Type B pancreatic cell (in vitro differentiated cells): ENCODE data around the gene LHX3. TPM values are rescaled to one million over a fixed set of nuclear protein-coding genes. Genes with fewer than 3 reads are reported as not detected.
A peak's percentile ranks its signal among the peaks of the same experiment; 100 is the strongest.
"Not testable (repeated sequence)": the region's sequence is repeated elsewhere in the genome, so short reads cannot be mapped to it uniquely, and the experiment has no call there.

Source experiments
- DNase-seq: peaks from one replicate; pipeline ENCODE4 v3.0.0; 2021; ENCODE audit warnings: mixed read lengths; ENCODE audit not compliant: unreplicated experiment; ENCODE audit errors: extremely low spot score
- H3K27ac Mint-ChIP-seq: 2 replicates; pipeline ENCODE4 v1.8.0; 2021; ENCODE audit warnings: mild to moderate bottlenecking, mixed read lengths
- H3K27me3 Mint-ChIP-seq: 2 replicates; pipeline ENCODE4 v1.8.0; 2021; ENCODE audit warnings: mixed read lengths
- H3K36me3 Mint-ChIP-seq: 2 replicates; pipeline ENCODE4 v1.8.0; 2021; ENCODE audit warnings: mixed read lengths
- H3K4me1 Mint-ChIP-seq: one replicate; pipeline ENCODE4 v1.8.0; 2021; ENCODE audit warnings: mixed read lengths; ENCODE audit not compliant: unreplicated experiment
- H3K4me3 Mint-ChIP-seq: 2 replicates; pipeline ENCODE4 v1.8.0; 2021; ENCODE audit warnings: mild to moderate bottlenecking, mixed read lengths
- H3K9me3 Mint-ChIP-seq: 2 replicates; pipeline ENCODE4 v1.8.0; 2021; ENCODE audit warnings: mixed read lengths
- CTCF ChIP-seq: fragments of 200-600 bp; sonication (generic); conservative IDR thresholded peaks from 2 replicates; pipeline ENCODE4 v1.5.0; 2021; ENCODE audit warnings: antibody characterized with exemption, mild to moderate bottlenecking
- total RNA-seq: library from RNA; stranded (reverse); gene quantifications from 2 replicates; pipeline ENCODE4 v1.2.1, GENCODE V29; 2021; ENCODE audit warnings: low replicate concordance

LHX3 gene
- total RNA-seq, 1 donor from 2014 or later, result 0.10 TPM

- Mint-ChIP-seq H3K27me3 (peaks cover 21% of the 10 kb centered on the region), H3K27ac (no peak overlapping the region), H3K9me3 (no peaks in the 10 kb centered on the region), H3K4me3 (no peak overlapping the region), H3K4me1 (peaks cover 8% of the 10 kb centered on the region), H3K36me3 (no peaks in the 10 kb centered on the region)
- no peak for DNase-seq
- TF ChIP-seq CTCF, result no peak
Measured at GRCh38 chr9:136151214-136151804, 53.6 kb downstream of the LHX3 start.

GRCh38 chr9:136150664-136151213 lies 54.2 kb downstream of the LHX3 start:
- peaks cover 17% of the 10 kb centered on the region for H3K27me3 Mint-ChIP-seq
- not testable (repeated sequence) for H3K36me3 Mint-ChIP-seq, H3K9me3 Mint-ChIP-seq, H3K4me1 Mint-ChIP-seq, H3K27ac Mint-ChIP-seq, DNase-seq, H3K4me3 Mint-ChIP-seq

- Mint-ChIP-seq H3K27ac (no peak overlapping the region), H3K4me1 (peaks cover 8% of the 10 kb centered on the region), H3K27me3 (peaks cover 9% of the 10 kb centered on the region), H3K4me3 (no peak overlapping the region), H3K36me3 (no peaks in the 10 kb centered on the region), H3K9me3 (no peaks in the 10 kb centered on the region)
- TF ChIP-seq CTCF, result no peak
- DNase-seq, result no peak
Measured at GRCh38 chr9:136149853-136150252, 55.1 kb downstream of the LHX3 start.

GRCh38 chr9:136149337-136149736 lies 55.6 kb downstream of the LHX3 start:
- Mint-ChIP-seq H3K9me3 (no peaks in the 10 kb centered on the region), H3K36me3 (no peaks in the 10 kb centered on the region), H3K4me3 (no peak overlapping the region), H3K27ac (no peak overlapping the region), H3K4me1 (peaks cover 8% of the 10 kb centered on the region), H3K27me3 (peaks cover 9% of the 10 kb centered on the region)
- no peak for TF ChIP-seq CTCF
- no peak for DNase-seq

- TF ChIP-seq CTCF, result no peak
- DNase-seq, result no peak
- H3K27me3 Mint-ChIP-seq, result peaks cover 9% of the 10 kb centered on the region
- no peak overlapping the region for H3K27ac Mint-ChIP-seq
- peaks cover 8% of the 10 kb centered on the region for H3K4me1 Mint-ChIP-seq
- no peaks in the 10 kb centered on the region for H3K9me3 Mint-ChIP-seq
- H3K36me3 Mint-ChIP-seq, result no peaks in the 10 kb centered on the region
- no peak overlapping the region for H3K4me3 Mint-ChIP-seq
Measured at GRCh38 chr9:136148766-136149165, 56.2 kb downstream of the LHX3 start.

- H3K4me3 Mint-ChIP-seq, result no peak overlapping the region
- H3K27me3 Mint-ChIP-seq, result peaks cover 9% of the 10 kb centered on the region
- TF ChIP-seq CTCF, result peak; percentile 22
- no peaks in the 10 kb centered on the region for H3K9me3 Mint-ChIP-seq
- H3K27ac Mint-ChIP-seq, result no peak overlapping the region
- no peak for DNase-seq
- no peaks in the 10 kb centered on the region for H3K36me3 Mint-ChIP-seq
- peaks cover 8% of the 10 kb centered on the region for H3K4me1 Mint-ChIP-seq
Measured at GRCh38 chr9:136147890-136148714, 56.8 kb downstream of the LHX3 start.
